ENCODE results near the gene IQCE. TPM values are rescaled to one million over a fixed set of nuclear protein-coding genes. Genes with fewer than 3 reads are reported as not detected.

IQCE gene
- total RNA-seq, 1 experiment from 2014 or later = 13.4 TPM

DNA sequence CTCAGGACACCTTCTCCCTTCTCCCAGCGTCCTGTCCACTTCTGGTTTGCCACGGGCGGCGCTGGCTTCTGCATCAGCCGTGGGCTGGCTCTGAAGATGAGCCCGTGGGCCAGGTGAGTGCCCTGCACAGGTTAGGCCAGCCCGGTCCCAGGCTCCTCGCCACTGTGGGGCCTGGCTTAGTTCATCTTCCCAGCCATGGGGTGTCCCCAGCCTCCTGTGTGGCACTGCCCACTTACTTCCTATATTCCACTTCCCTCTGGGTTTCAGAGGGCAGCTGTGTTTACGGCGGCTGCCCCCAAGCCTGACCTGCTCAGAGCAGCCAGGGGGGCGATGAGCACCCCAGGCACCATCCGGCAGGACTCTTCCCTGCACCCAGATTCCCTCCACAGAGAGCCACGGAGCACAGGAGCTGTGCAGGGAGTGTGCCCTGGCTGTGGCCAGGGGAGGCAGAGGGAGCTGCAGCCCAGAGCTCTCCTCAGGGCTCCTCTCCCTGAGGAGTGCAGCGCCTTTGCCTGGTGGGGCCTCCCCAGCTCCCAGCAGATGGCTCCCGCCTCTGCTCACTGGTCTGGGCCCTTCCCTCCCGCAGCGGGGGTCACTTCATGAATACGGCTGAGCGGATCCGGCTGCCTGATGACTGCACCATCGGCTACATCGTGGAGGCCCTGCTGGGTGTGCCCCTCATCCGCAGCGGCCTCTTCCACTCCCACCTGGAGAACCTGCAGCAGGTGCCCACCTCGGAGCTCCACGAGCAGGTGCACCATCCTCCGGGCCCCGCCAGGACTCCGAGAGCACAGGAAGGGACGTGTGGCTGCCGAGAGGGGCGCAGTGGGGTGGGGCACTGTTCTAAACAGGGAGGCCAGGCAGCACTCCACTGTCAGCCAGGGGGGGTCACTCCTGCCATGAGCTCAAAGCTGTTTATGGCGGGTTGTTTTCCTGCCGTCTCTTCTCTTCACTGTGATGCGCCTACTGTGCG, 32.8 kb upstream of the IQCE start:
- Histone ChIP-seq H3K4me3 (ENCODE audit: low read depth, low read length) (no peak overlapping the region), H3K9me3 (no peaks in the 10 kb centered on the region), H3K36me3 (ENCODE audit: control insufficient read depth, insufficient read depth, low read length) (no peaks in the 10 kb centered on the region), H3K4me1 (peaks cover 85% of the 10 kb centered on the region), H3K27me3 (replicated peaks; ENCODE audit: control insufficient read depth, insufficient read depth, low read length) (no peaks in the 10 kb centered on the region)
- Mint-ChIP-seq H3K4me1 (ENCODE audit: low read depth, unreplicated experiment) (peaks cover 25% of the 10 kb centered on the region), H3K27ac (ENCODE audit: unreplicated experiment) (no peak overlapping the region), H3K36me3 (ENCODE audit: insufficient read depth, unreplicated experiment) (no peaks in the 10 kb centered on the region), H3K9me3 (ENCODE audit: unreplicated experiment) (no peaks in the 10 kb centered on the region), H3K27me3 (ENCODE audit: insufficient read depth, unreplicated experiment) (no peaks in the 10 kb centered on the region), H3K4me3 (ENCODE audit: unreplicated experiment) (no peak overlapping the region)
- no peak for DNase-seq
- TF ChIP-seq, protein P1, sequence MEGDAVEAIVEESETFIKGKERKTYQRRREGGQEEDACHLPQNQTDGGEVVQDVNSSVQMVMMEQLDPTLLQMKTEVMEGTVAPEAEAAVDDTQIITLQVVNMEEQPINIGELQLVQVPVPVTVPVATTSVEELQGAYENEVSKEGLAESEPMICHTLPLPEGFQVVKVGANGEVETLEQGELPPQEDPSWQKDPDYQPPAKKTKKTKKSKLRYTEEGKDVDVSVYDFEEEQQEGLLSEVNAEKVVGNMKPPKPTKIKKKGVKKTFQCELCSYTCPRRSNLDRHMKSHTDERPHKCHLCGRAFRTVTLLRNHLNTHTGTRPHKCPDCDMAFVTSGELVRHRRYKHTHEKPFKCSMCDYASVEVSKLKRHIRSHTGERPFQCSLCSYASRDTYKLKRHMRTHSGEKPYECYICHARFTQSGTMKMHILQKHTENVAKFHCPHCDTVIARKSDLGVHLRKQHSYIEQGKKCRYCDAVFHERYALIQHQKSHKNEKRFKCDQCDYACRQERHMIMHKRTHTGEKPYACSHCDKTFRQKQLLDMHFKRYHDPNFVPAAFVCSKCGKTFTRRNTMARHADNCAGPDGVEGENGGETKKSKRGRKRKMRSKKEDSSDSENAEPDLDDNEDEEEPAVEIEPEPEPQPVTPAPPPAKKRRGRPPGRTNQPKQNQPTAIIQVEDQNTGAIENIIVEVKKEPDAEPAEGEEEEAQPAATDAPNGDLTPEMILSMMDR (IDR thresholded peaks at IDR 0.05; ENCODE audit: insufficient read depth in 1 of 2, low read depth in 1 of 2, low read length in 1 of 2, severe bottlenecking in 1 of 2, unreplicated experiment in 1 of 2) = no peak
- POLR2A ChIA-PET = interaction anchor here (0.5 kb wide), 1 partner anchor 246 kb away, joined by 3 read pairs; no protein-coding TSS in a partner anchor
- intact Hi-C loops (cut with micrococcal nuclease; ENCODE audit: unreplicated experiment) = no loop called here
- CTCF ChIA-PET = interaction anchor here (0.6 to 0.8 kb wide), 2 partner anchors 56 to 117 kb away, joined by 3 to 4 read pairs; no protein-coding TSS in a partner anchor
- BruUV-seq (replicated peaks) = no TSS peak

DNA sequence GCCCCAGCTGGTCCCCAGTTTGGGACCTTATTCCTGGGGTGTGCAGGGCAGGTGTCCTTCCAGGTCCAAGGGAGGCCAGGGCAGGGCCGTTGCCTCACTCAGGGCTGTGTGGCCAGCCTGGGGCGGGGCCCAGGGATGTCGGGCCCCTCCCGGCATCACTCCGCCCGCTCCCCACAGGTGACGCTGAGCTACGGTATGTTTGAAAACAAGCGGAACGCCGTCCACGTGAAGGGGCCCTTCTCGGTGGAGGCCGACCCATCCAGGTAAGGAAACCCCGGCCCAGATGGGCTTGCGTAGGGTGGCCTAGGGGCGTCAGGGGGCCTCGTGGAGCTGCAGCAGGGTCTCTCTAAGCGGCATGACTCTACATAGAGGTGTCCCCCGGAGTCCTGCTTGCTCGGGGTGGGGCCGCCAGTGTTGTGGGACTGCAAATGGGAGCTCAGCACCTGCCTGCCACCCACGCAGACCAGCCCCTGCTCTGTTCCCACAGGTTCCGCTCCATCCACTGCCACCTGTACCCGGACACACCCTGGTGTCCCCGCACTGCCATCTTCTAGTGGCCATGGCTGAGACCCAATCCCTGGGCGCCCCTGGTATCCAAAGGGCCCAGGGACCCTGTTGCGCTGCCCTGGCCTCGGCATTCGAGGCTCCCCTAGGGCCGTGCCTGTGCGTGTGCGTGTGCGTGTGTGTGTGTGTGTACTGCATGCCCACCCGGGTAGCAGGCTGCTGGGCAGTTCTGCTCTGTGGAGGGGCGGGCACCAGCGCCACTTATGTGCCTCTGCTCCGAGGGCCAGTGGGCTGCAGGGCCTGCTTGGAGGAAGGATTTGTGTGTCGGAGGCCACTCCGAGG, 31.9 kb upstream of the IQCE start:
- no peak for DNase-seq
- H3K27ac Mint-ChIP-seq (ENCODE audit: unreplicated experiment) = no peak overlapping the region
- Histone ChIP-seq H3K36me3 (ENCODE audit: control insufficient read depth, insufficient read depth, low read length) (no peaks in the 10 kb centered on the region), H3K9me3 (no peaks in the 10 kb centered on the region), H3K4me1 (peaks cover 84% of the 10 kb centered on the region), H3K27me3 (replicated peaks; ENCODE audit: control insufficient read depth, insufficient read depth, low read length) (no peaks in the 10 kb centered on the region), H3K4me3 (ENCODE audit: low read depth, low read length) (no peak overlapping the region)
- no peaks in the 10 kb centered on the region for H3K27me3 Mint-ChIP-seq (ENCODE audit: insufficient read depth, unreplicated experiment)
- ChIA-PET POLR2A (interaction anchor here (0.5 to 0.6 kb wide), 2 partner anchors 32 to 145 kb away, joined by 3 to 5 read pairs; no protein-coding TSS in a partner anchor), CTCF (interaction anchor here (0.8 to 1.4 kb wide), 2 partner anchors 29 to 57 kb away, joined by 3 to 4 read pairs; partner anchors contain the start of gene BRAT1)
- no TSS peak for BruUV-seq (replicated peaks)
- no peaks in the 10 kb centered on the region for H3K36me3 Mint-ChIP-seq (ENCODE audit: insufficient read depth, unreplicated experiment)
- intact Hi-C loops (cut with micrococcal nuclease; ENCODE audit: unreplicated experiment) = no loop called here
- TF ChIP-seq, protein P1 (IDR thresholded peaks at IDR 0.05; ENCODE audit: insufficient read depth in 1 of 2, low read depth in 1 of 2, low read length in 1 of 2, severe bottlenecking in 1 of 2, unreplicated experiment in 1 of 2) = no peak
- no peaks in the 10 kb centered on the region for H3K9me3 Mint-ChIP-seq (ENCODE audit: unreplicated experiment)
- peaks cover 22% of the 10 kb centered on the region for H3K4me1 Mint-ChIP-seq (ENCODE audit: low read depth, unreplicated experiment)
- H3K4me3 Mint-ChIP-seq (ENCODE audit: unreplicated experiment) = no peak overlapping the region

All from Caco-2 (cell line).